ENCODE results near the gene PHRF1. TPM values are rescaled to one million over a fixed set of nuclear protein-coding genes. Genes with fewer than 3 reads are reported as not detected.

PHRF1 gene
- total and polyA plus RNA-seq, 9 of the 15 experiments (the other 6 are each of a cell fraction or from before 2014, with no cell fraction given): 0.07 to 37.2 (median 7.7) TPM

DNA sequence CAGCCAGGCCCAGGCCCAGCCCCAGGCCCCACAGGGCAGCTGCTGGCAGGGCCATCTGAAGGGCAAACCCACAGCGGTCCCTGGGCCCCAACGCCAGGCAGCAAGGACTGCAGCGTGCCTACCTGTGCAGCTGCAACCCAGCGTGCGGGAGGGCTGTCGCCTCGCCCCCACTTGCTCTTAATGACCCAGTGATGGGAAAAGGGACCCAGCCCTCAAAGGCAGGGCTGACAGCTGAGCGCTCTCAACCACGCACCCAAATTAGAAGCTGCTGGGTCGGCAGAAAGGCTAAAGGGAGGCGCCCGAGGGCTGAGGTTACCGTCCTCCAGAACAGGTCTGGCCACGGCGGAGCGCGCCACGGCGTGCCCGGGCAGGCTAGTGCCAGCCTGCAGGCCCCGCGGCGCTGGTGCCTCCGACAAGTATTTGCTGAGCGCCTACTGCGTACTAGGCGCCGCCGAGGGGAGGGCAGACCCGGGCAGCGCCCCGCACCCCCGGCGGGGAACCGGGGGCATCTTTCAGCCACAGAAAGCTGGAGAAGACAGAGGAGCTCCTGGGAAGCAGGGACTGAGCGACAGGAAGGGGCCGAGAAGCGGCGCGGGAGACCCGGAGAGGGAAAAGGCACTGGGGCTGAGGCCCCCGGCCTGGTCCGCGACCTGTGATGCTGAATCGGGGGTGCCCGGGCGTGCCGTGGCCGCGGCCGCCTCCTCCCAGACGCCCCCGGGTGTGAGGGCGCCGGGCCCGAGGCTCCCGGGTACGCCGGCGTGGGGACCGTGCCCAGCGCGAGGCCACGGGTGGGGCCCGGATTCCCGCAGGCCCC lies 41.7 kb upstream of the PHRF1 start (continued):
- TF ChIP-seq, protein P1, sequence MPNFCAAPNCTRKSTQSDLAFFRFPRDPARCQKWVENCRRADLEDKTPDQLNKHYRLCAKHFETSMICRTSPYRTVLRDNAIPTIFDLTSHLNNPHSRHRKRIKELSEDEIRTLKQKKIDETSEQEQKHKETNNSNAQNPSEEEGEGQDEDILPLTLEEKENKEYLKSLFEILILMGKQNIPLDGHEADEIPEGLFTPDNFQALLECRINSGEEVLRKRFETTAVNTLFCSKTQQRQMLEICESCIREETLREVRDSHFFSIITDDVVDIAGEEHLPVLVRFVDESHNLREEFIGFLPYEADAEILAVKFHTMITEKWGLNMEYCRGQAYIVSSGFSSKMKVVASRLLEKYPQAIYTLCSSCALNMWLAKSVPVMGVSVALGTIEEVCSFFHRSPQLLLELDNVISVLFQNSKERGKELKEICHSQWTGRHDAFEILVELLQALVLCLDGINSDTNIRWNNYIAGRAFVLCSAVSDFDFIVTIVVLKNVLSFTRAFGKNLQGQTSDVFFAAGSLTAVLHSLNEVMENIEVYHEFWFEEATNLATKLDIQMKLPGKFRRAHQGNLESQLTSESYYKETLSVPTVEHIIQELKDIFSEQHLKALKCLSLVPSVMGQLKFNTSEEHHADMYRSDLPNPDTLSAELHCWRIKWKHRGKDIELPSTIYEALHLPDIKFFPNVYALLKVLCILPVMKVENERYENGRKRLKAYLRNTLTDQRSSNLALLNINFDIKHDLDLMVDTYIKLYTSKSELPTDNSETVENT (CRISPR knock-in tag; IDR thresholded peaks at IDR 0.05): 0 out of 2 replicates have a peak, but pooled peaks have one; percentile 10

DNA sequence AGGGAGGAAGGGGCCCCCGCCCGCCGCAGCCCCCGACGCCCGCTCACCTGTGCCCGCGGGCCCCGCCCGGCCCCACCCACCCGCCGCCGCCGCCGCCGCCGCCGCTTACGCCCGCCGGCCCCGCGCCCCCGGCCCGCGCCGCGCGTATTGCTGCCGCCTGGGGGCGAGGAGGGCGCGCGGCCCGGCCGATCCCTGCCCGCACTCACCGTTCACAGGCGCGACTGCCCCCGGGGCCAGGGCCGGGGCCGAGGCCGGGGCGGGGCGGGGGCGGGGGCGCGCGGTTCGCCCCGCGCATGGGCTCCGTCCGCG lies 41.1 kb upstream of the PHRF1 start:
- no TSS peak for BruUV-seq (replicated peaks)
- peaks cover 22 to 78% of the 10 kb centered on the region in 2 experiments for H3K4me1 ChIP-seq (replicated peaks in 1 of 2; ENCODE audit: control insufficient read depth in 2 of 2, insufficient read depth in 2 of 2, low read length in 2 of 2)
- peak overlapping the region; percentile 78 for H3K4me3 ChIP-seq
- 0 out of 2 replicates have a peak, but pooled peaks cover 4% of the 10 kb centered on the region for H4K20me1 ChIP-seq (replicated peaks; ENCODE audit: control insufficient read depth, insufficient read depth, low read length)
- no peaks in the 10 kb centered on the region for H3K27me3 ChIP-seq (ENCODE audit: control insufficient read depth in 2 of 2, insufficient read depth in 2 of 2, low read length in 2 of 2)
- H3K4me2 ChIP-seq (ENCODE audit: insufficient read depth, low read length): peak overlapping the region; percentile 78; the same call in 1 of the 2 replicates
- POLR2A ChIA-PET: interaction anchor here (0.5 to 1.0 kb wide), 3 partner anchors 26 to 274 kb away, joined by 3 to 5 read pairs (median 4); no protein-coding TSS in a partner anchor
- peaks cover 33% of the 10 kb centered on the region; the same call in 1 of the 3 replicates for H3K36me3 ChIP-seq (ENCODE audit: control insufficient read depth, insufficient read depth, low read length)
- peaks cover 3% of the 10 kb centered on the region for H3K9me1 ChIP-seq (ENCODE audit: control insufficient read depth, insufficient read depth, low read length)
- H3K9me3 ChIP-seq (replicated peaks; ENCODE audit: control insufficient read depth, insufficient read depth, low read depth, low read length): no peaks in the 10 kb centered on the region
- CTCF ChIA-PET (ENCODE audit: low intra/inter-chr PET ratio): interaction anchor here (0.6 kb wide), 1 partner anchor 33 kb away, joined by 5 read pairs; no protein-coding TSS in a partner anchor
- H3K27ac ChIP-seq (ENCODE audit: extremely low read depth, low read depth, low read length): peak overlapping the region; percentile 72; the same call in 1 of the 3 replicates
- peak overlapping the region; percentile 78 to 95; a peak in 3 of 4 replicates for H3K9ac ChIP-seq (ENCODE audit: insufficient read depth in 1 of 2, low read depth in 2 of 2, low read length in 2 of 2)
- intact Hi-C loops (cut with micrococcal nuclease): no loop called here
- ATAC-seq: no peak; the same call in 2 of the 3 replicates
- H2AFZ ChIP-seq (ENCODE audit: low read depth, low read length): no peak overlapping the region
- in situ Hi-C loops (cut with MboI): no loop called here
- WGBS (ENCODE audit: insufficient coverage, low coverage, missing lambda C conversion rate): under 1% methylated on average over 18 of the region's 56 CpGs
- FAIRE-seq: no peak
- H3K79me2 ChIP-seq (ENCODE audit: control insufficient read depth, insufficient read depth, low read length): peaks cover 17% of the 10 kb centered on the region
- DNase-seq (ENCODE audit: extremely low read depth in 1 of 4, low spot score in 3 of 4): no peak
- TF ChIP-seq SIN3A (IDR thresholded peaks at IDR 0.05; ENCODE audit: borderline replicate concordance in 2 of 2, control insufficient read depth in 1 of 2, low read depth in 2 of 2, low read length in 2 of 2) (peak in 1 of 2 experiments; percentile 31; a peak in 1 of 4 replicates), KAT7 (CRISPR knock-in tag; IDR thresholded peaks at IDR 0.05; ENCODE audit: borderline replicate concordance) (0 out of 2 replicates have a peak, but pooled peaks have one; percentile 35), PHF8 (IDR thresholded peaks at IDR 0.05; ENCODE audit: borderline replicate concordance, low read length) (0 out of 2 replicates have a peak, but pooled peaks have one; percentile 17), GABPB2 (CRISPR knock-in tag; conservative IDR thresholded peaks at IDR 0.05) (no peak), SMARCA5 (IDR thresholded peaks at IDR 0.05) (no peak), ZNF175 (CRISPR knock-in tag; IDR thresholded peaks at IDR 0.05; ENCODE audit: low read depth) (no peak), DDX20 (tag; IDR thresholded peaks at IDR 0.05; ENCODE audit: low read depth) (no peak), SIRT6 (IDR thresholded peaks at IDR 0.05; ENCODE audit: low read depth, low read length) (no peak)
- TF ChIP-seq, protein P2, sequence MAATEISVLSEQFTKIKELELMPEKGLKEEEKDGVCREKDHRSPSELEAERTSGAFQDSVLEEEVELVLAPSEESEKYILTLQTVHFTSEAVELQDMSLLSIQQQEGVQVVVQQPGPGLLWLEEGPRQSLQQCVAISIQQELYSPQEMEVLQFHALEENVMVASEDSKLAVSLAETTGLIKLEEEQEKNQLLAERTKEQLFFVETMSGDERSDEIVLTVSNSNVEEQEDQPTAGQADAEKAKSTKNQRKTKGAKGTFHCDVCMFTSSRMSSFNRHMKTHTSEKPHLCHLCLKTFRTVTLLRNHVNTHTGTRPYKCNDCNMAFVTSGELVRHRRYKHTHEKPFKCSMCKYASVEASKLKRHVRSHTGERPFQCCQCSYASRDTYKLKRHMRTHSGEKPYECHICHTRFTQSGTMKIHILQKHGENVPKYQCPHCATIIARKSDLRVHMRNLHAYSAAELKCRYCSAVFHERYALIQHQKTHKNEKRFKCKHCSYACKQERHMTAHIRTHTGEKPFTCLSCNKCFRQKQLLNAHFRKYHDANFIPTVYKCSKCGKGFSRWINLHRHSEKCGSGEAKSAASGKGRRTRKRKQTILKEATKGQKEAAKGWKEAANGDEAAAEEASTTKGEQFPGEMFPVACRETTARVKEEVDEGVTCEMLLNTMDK (IDR thresholded peaks at IDR 0.05; ENCODE audit: borderline replicate concordance, insufficient read depth, low read depth, low read length, poor library complexity, severe bottlenecking): peak; percentile 75

All from K562 (cell line).